Muscle of back (tissue), 11 donors: ENCODE results near the gene BCAR3. TPM values are rescaled to one million over a fixed set of nuclear protein-coding genes. Genes with fewer than 3 reads are reported as not detected.
A peak's percentile ranks its signal among the peaks of the same experiment; 100 is the strongest.
"Not testable (repeated sequence)": the region's sequence is repeated elsewhere in the genome, so short reads cannot be mapped to it uniquely, and the experiment has no call there.

Source experiments
- DNase-seq, 3 donors: peaks; one replicate each; pipeline versions ENCODE4 v3.0.0 to v3.0.0-alpha.2; 2013
- polyA plus RNA-seq, 10 donors: library from polyadenylated mRNA; unstranded; fragments of 120-200 nt; gene quantifications; one replicate each; pipeline ENCODE4 v1.2.1, GENCODE V29; 2013; ENCODE audit not compliant: insufficient read length in 10 of 10

Gene BCAR3
- polyA plus RNA-seq, 10 donors, result 13.5 to 20.5 (median 17.1) TPM

DNA sequence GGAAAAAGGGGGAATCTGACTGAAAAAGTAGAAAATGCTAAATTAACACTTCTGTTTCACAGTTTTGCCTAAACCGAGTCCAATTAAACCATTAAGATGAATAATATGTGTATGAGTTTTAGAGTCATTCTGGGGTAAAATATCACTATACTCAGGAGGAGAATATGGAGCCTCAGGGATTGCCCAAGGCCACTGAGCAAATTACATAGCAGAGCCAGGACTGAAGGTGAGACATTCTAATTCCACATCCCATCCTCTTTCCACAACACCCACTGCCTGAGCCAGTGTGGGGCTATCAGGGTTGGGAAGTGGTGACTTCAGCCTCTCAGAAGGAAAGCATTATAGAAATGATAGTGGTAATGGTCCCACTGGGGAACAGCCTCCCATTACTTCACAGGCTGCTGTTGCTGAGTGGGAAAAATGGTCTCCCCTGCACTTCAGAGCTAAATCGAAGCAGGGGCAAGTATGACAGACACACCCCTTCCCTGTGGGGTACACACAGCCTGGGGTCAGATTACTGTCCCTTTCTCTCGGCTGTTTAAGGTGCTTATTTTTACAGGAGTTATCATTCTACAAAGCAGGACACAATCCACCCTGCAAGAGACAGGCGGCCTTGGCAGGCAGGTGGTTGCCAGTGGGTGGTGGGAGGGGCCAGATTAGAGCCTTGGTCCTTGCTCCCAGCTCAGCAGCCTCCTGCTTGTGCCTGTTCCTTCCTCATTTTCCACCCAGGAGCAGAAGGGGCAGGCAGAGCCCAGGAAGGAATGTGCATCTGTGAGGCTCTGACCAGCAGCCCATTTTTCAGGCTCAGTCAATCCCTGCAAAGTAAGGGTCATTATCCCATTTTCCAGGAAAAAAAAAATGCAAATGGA, 9.5 kb upstream of the BCAR3 start:
- no peak for DNase-seq

DNA sequence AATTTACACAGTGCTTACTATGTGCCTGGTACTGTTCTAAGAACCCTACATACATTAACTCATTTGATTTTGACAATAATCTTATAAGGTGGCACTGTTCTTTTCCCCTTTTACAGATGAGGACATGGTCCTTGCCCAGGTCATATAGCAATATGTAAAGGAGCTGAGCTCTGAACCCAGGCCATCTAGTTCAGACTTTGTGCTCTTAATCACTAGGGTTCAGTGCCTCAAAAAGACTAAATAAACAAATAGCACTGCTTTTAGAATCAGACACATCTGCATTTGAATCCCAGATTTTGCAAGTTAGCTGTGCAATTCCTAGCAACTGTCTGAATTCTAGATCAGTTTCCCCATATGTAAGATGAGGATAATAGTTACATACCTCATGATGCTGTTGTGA, 8.7 kb upstream of the BCAR3 start:
- DNase-seq, result no peak

DNA sequence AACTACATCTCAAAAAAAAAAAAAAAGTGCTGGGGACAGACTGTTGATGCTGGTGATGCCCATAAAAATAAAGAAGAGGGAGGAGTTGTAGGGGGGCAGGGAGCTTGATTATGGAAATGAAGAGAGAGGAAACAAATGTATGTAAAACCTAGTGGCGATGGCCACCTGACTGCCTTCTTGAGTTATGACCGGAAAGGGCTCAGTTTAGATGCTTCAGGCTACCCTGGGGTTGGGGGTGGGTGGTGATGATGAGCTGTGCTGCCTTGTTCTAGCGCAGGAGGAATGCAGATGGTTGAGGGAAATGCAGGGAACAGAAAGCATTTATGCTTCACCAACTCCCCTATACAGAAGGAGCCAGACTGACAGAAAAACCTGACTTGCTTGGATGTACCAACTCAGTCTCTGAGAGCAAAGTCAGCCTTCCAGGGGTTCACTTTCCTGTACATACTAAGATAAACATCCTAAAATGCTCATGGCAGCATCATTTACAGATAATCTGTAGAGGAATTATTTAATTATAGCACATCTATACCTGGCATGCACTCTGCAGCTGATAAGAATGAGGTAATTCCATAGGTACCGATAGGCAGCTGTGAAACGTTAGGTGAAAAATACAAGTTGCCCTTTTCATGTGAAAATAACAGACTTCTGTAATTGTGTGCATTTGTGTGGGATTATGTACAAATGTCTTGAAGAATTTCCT, 8.0 kb upstream of the BCAR3 start:
- DNase-seq, result no peak

DNA sequence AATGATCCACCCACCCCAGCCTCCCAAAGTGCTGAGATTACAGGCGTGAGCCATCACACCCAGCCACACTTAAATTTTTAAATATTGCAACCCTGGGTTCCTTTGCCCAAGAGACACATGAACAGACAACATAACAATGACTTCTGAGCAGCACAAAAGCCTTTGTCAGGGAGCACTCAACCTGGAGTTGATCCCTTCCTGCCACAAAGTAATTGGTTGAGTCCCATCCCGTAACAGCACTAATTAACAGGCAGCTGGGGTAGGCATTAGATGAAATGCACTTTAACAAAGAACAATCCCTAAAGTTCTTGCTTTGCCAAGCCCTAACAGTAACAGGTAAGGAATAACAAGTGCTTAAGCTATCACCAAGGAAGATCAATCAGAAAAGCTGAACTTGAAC, 5.9 kb upstream of the BCAR3 start:
- no peak for DNase-seq

DNA sequence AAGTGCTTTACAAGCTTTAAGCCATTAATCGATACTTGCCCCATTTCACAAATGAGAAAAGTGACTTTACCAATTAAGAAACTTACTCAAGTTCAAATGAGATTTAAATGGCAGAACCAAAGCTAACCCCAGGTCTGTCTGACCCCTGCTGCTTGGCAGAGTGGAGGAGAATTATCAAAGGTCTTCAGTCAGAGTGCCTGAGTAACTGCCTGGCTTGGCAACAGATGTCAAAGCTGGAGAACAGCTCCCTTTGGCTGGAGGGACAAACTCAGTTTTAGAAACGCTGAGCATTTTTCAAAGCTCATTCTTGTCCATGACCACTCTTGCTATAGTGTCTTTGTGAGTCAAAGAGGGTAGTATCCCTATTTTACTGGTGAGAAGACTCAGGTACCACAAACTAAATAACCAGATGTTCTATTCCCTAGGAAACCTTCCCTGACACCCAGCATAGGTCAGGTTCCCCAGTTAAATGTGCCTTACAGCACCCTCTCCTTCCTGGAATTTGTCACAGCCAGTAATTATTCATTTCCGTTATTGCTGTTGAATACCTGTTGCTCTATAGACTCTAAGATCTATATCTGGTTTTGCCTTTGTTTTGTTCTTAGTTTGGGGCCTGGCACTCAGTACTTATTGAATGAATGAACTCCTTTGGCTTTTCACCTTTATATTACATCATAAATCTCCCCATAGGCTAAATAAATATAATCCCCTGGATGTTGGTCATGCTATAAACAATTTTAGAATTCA, 5.0 kb upstream of the BCAR3 start:
- DNase-seq, result no peak

DNA sequence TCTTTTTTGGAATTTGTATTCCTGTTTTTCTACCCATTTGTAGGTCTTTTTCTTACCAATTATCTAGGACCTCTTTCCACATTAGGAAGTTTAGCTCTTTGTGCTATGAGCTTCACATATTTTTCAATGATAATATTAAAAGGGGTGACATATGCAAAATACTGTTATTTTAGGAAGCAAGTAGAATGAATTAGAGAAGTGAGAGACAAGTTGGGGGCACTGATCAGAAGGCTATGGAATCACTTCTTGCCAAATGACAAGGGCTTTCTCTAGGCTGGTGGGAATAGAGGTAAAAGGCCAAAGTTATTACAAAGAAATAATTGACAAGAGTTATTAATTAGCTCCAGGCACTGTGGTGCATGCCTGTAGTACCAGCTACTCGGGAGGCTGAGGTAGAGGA, 4.3 kb upstream of the BCAR3 start:
- DNase-seq, result no peak

DNA sequence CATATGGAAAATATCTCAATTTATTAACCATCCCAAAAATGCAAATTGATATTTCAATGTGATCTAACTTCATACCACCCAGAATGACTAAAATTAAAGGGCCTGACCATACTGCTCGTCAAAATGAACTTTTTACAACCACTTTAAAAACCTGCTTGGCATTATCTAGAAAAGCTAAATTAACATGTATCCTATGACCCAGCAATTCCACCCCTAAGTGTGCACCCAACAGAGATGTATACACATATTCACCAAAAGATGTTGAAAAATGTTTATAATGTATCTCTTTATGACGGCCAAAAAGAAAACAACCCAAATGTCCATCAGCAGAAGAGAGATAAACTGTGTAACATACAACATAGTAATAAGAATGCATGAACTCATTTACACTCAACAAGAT, 1.6 kb upstream of the BCAR3 start:
- no peak for DNase-seq

DNA sequence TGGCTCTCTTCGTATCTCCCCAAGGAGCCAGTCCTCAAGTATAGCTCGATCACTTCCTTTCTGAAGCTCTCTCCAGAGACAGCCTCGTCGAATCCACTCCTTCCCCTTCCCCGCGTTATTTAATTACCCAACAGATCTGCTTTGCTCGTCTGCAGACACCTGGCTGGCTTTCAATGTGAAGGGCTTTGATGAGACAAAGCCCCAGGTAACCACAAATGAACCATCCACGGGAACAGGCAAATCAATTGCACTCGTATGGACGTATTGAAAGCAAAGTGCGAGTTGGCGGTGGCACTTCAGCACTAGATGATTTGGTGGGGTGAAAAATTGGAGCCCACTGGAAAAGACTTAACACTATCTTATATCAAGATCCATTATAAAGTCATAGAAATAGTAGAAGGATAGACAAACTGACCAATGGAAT, 364 bp upstream of the BCAR3 start:
- DNase-seq, result no peak

DNA sequence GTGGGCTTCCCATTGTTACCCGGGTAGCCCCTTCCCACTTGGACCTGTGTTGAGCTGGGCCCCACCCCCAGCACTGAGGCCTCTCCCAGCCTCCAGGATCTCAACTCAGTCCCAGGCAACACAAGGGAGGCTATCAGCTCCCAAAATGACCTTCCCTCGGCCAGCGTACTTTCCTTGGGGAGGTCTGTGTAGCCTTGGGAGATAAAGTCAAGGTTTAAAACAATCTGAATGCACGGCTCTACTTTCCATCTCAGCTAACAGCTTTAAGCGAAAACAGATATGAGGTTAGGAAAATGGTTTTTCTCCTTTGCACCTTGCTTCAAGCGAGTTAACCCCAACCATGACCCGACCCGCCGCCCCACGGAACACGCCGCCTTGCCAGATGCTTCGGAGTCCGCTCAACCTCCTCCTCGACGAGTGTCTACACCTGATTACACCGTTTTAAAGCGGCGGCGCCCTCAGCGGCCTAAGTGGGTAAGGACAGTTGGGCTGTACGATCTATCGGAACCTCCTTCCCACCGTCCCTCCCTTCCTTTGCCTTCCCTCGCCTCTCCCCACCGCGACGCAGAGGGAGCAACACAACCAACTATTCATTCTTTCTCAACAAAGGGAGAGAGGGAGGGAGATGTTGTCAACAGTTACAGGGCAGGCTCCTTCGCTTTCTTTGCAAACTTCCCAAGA, 1.1 kb downstream of the BCAR3 start:
- peak; percentile 75 to 89 (median 83) for DNase-seq

DNA sequence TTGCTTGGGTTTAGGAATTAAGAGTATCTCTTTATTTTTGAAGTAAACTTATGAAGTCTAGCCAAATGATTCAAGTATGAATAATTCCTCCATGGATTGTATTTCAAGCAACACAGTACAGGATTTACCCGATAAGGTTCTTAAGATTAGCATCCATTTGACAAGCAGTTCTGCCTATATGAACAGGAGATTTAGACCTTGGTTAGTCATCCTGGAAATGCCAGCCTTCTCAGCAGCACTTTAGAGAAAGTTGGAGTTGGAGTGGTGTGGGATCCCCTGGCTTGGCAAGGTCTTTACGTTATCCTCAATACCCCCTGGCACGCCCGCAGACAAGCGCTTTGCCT, 1.6 kb downstream of the BCAR3 start:
- DNase-seq, result no peak

DNA sequence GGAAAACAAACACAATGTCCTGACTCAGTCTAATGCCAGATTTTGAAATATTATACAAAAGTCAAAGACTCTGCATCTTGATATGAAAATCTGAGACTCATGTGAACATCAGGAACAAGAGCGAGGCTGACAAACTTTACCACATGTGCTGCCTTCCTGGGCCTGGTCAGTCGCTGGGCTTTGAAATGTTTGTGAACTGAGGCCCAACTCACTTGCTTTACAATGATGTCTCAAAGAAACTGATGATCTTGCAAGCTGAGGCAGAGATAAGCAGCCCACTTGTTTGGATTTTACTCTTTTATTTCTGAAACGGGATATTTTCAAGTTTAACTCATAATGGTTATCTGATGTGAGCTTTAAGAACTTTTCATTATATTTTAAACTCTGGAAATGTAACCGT, 2.1 kb downstream of the BCAR3 start:
- DNase-seq, result no peak

DNA sequence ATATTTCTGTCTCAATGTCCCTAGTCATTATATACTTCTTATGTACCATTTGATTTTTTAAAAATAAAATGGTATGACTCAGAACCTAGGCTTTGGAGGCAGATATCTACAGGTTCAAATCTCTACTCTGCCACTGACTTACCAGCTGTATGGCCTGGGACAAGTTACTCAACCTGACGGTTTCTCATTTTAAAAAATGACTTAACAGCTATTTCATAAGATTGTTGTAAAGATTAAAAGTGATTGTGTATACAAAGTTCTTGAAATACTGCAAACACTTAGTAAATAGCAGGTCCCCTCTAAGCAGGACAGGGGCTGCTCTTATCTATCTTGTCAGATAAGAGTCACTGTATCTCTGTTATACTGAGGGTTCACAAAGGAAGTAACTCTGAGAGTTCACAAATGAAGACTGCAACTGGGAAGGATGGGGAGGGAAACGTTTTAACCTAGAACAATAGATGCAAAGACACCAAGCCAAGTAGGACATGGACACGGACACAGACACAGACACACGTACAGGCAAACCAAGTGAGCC, 2.6 kb downstream of the BCAR3 start:
- DNase-seq, result no peak

DNA sequence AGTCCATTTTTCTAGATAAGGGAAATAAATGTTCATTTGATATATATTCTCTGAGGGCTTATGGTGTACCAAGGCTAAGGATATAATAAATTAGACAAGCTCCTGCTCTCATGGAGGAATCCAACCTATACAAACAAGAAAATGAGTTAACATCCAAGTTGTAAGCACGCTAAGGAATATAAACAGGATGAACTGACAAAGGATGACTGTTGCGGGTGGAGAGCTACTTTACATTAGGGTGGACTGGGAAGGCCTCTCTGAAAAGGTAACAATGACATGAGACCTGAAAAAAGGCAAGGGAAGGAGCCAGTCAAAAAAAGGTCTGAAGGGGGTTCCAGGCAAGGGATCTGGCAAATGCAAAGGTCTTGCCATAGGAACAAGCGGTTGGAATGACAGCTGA, 3.1 kb downstream of the BCAR3 start:
- no peak for DNase-seq

DNA sequence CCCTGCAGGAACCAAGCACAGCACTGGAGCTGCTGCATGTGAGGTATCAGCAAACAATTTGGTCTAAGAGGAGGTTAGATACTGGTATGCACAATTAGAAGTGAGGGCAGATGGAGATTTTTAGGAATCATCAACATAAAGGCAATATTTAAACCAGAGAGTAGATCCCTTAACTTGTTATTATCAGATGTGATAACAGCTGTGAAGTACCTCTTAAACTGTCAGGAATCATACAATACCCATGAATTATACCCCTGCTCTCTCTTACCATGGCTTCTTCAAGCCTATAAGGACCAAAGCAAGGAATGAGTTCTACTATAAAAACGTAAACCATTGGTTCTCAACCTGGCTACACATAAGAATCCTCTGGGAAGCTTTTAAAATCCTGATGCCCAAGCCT, 3.9 kb downstream of the BCAR3 start:
- DNase-seq, result no peak

DNA sequence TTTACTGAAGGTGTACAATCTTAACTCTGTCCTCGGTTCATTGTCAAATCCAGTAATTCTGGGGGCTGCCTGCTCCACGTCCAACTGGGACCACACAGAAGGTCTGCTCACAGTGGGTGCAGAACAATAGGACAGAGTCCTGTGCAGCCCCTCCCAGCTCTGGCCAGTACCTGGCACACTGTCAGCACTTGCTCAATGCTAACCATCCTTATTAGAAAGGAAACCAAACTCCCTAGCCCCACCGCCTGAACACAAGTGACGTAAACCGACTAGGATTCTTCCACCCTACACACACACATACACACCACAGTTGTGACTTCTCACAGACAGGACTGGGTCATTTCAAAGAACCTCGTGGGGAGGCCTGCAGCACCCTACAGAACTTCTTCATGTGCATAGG, 5.2 kb downstream of the BCAR3 start:
- no peak for DNase-seq

DNA sequence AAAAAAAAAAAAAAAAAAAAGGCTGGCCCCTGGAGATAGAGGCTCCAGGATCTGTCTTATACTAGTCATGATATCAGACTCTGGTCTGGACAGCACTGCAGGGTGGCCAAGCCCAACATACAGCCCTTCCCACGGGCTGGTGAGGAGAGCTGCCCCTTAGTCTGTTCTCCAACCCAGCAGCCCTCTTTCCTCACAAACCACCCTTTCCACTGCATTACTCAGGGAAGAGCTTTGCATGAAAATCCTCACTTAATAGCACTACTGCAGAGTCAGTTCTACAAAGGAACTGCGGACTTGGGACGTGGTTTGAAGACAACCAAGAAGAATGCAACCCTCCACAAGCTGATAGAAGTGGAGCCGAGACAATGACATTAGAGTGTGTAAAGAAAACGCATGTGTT, 5.7 kb downstream of the BCAR3 start:
- peak in 1 of 3 donors; percentile 5 for DNase-seq

DNA sequence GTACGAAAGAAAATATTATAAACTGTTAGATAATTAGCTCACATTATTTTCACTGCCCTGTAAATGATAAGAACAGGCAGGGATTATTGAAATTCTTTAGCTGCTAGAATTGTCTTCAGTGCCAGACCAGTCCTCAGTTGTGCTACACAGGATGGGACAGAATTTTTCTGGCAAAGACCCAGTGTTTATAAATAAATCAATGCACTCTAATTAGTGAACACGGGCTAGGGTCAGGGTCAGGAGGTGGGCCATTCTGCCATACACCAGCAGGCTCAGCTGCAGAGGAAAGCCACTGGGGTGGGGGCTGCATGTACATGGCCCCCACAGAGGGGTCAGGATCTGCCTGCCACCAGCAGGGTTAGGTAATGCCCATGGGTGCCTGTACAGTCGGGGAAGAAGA, 6.4 kb downstream of the BCAR3 start:
- no peak for DNase-seq

DNA sequence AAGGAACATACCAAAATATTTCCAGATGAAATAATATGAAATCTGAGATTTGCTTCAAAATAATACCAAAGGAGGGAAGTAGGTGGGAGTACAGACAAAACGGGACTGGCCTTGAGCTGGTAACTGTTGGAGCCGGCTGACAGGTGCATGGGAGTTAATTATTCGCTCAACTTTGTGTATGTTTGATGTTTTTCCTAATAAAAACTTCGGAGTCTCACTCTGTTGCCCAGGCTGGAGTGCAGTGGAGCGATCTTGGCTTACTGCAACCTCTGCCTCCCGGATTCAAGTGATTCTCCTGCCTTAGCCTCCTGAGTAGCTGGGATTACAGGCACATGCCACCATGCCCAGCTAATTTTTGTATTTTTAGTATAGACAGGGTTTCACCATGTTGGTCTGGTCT, 7.6 kb downstream of the BCAR3 start:
- DNase-seq, result not testable (repeated sequence)

DNA sequence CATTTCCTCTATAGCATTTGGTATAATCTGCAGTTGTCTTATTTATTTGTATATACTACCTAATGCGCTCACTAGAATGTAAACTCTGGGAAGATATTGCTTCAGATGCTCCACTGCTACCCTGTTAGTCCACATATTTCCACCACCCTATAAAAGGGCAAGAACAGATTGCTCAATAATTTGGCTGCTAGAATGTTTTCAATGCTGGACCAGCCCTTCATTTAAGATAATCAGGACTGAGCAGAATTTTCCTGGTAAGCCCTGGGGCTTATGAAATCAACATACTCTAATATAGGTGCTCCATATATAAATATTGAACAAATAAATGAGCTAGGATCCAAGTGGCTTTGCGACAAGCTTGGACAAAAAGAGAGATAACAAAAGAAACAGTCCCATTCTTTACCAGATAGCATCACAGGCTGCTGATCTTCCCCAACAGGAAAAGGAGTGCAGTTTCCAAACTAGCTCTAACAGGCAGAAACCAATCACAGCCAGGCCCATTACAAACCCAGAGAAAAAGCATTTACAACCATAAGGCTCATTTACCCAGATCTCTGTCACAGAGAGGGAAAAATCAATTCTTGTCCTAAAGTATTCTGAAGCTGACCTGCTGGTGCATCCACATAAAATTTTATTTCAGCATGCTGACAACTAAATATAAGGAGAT, 8.3 kb downstream of the BCAR3 start:
- DNase-seq, result no peak

DNA sequence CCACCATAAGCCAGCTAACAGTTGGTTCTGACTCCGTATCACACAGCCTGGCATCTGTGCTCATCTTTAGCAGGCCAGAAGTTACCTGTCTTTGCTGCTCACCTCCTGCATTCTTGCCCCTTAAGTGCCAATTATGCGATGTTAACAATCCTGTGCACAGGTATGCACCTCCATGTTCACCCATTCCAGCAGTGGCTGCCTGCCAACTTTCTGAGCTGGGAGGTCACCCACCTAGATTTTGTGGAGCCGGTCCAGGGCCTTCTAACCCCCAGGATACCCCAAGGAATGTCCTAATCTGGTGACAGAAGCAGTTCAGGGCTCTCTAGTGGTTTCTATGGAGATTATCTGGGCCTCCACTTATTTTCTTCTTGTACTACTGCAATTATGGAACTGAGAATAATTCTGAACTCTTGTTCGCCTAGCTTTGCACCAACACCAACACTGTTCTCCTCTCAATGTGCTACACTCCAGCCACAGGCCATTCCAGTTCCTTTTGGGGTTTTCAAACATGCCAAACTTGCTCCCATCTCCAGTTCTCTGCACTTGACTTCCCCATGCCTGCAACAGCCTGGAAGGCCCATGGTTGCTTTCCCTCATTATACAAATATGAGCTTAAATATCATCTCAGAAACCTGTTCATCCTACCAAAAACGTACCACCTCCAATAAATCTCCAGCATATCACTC, 9.0 kb downstream of the BCAR3 start:
- DNase-seq, result no peak

DNA sequence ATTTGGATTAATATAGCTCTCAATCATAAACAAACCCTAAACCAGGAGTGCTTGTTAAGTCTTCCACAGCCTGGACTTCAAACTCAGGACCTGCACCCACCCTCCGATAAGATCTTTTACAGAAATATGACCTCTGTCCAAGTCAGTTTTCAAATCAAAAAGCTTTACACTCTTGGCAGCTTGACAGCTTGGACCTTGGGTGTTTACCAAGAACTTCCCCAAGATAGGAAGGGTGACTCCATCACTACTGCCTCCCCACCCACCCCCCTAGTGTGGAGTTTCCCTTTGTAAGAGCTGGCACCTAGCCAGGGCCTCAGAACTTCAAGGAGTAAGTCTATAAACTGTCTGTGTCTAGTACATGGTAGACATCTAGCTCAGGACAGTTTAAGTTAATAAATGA, 9.6 kb downstream of the BCAR3 start:
- peak in 2 of 3 donors; percentile 54 to 66 for DNase-seq
